B cell (primary cell): Measurements from ENCODE around the gene ATG16L1. TPM values are rescaled to one million over a fixed set of nuclear protein-coding genes. Genes with fewer than 3 reads are reported as not detected.

ENCODE experiments used
- ATAC-seq: fragments of 200-7000 bp; cut with Tn5 transposase; one replicate; pipeline ENCODE4 v1.10.0; 2021; ENCODE audit warnings: low read depth, mild to moderate bottlenecking, moderate number of reproducible peaks, moderate library complexity
- CTCF ChIA-PET: fragments of 350-600 bp; sonication (Branson Sonifier 250); formaldehyde crosslinking; loops from one replicate; lab custom pipeline; 2021; ENCODE audit warnings: antibody characterized with exemption, inconsistent platforms; lab: Charles Lee
- POLR2A ChIA-PET: fragments of 350-600 bp; sonication (Branson Sonifier 250); formaldehyde crosslinking; loops from one replicate; lab custom pipeline; 2021; ENCODE audit warnings: antibody characterized with exemption; lab: Charles Lee
- DNase-seq: peaks from one replicate; pipeline ENCODE4 v3.0.0; 2013
- H2AFZ ChIP-seq: 2 replicates; pipeline ENCODE4 v1.6.1; 2012; ENCODE audit warnings: mild to moderate bottlenecking, low read depth, low read length; ENCODE audit not compliant: insufficient read depth, poor library complexity, severe bottlenecking
- H3K27ac ChIP-seq, 2 donors: 1 replicate in 1 of 2; 2 replicates in 1 of 2; pipeline ENCODE4 v1.5.1; 2012 to 2013; ENCODE audit warnings: low read length in 2 of 2, mild to moderate bottlenecking in 2 of 2, moderate library complexity in 1 of 2
- H3K27me3 ChIP-seq, 4 experiments: fragments of 200-600 bp in 1 of 4; sonication (generic) in 1 of 4; replicated peaks in 1 of 4; 1 replicate in 2 of 4; 2 replicates in 2 of 4; pipeline versions ENCODE4 v1.6.1 to v1.7.0; 2013 to 2016; ENCODE audit warnings: low read length in 3 of 4, mild to moderate bottlenecking in 2 of 4, mixed read lengths in 1 of 4, moderate library complexity in 1 of 4; ENCODE audit not compliant: insufficient read depth in 4 of 4, control insufficient read depth in 3 of 4; ENCODE audit errors: control extremely low read depth in 1 of 4
- H3K36me3 ChIP-seq, 2 experiments: replicated peaks in 1 of 2; 1 replicate in 1 of 2; 2 replicates in 1 of 2; pipeline versions ENCODE4 v1.6.1 to v1.7.1; 2013; ENCODE audit warnings: low read length in 1 of 2; ENCODE audit not compliant: insufficient read depth in 2 of 2, control insufficient read depth in 1 of 2; ENCODE audit errors: control extremely low read depth in 1 of 2, extremely low read depth in 1 of 2
- H3K4me1 ChIP-seq, 2 donors: fragments of 200-600 bp in 1 of 2; sonication (generic) in 1 of 2; 1 replicate in 1 of 2; 2 replicates in 1 of 2; pipeline versions ENCODE4 v1.5.1 to v1.6.1; 2013 to 2017; ENCODE audit warnings: low read length in 2 of 2; ENCODE audit not compliant: control insufficient read depth in 2 of 2, insufficient read depth in 2 of 2
- H3K4me2 ChIP-seq: replicated peaks from 2 replicates; pipeline ENCODE3; 2012; ENCODE audit warnings: mild to moderate bottlenecking, low read depth, low read length; ENCODE audit not compliant: poor library complexity, severe bottlenecking
- H3K4me3 ChIP-seq, 5 experiments: fragments of 200-600 bp in 1 of 5; sonication (generic) in 1 of 5; 1 replicate in 3 of 5; 2 replicates in 2 of 5; pipeline versions ENCODE4 v1.5.1 to v1.7.0; 2011 to 2016; ENCODE audit warnings: low read length in 4 of 5, mild to moderate bottlenecking in 4 of 5, low read depth in 2 of 5, control low read depth in 1 of 5, moderate library complexity in 1 of 5; ENCODE audit not compliant: insufficient read depth in 1 of 5; ENCODE audit errors: control extremely low read depth in 1 of 5, extremely low read depth in 1 of 5
- H3K79me2 ChIP-seq: fragments of 200-600 bp; sonication (generic); one replicate; pipeline ENCODE4 v1.6.0; 2016; ENCODE audit warnings: low read length; ENCODE audit not compliant: control insufficient read depth, insufficient read depth
- H3K9ac ChIP-seq: fragments of 200-600 bp; sonication (generic); 2 replicates; pipeline ENCODE4 v1.6.1; 2017; ENCODE audit warnings: mild to moderate bottlenecking, low read length, moderate library complexity
- H3K9me3 ChIP-seq, 3 donors: one replicate each; pipeline versions ENCODE4 v1.6.1 to v1.7.1; 2013; ENCODE audit warnings: low read length in 2 of 3; ENCODE audit not compliant: control insufficient read depth in 2 of 3, insufficient read depth in 1 of 3; ENCODE audit errors: control extremely low read depth in 1 of 3
- H4K20me1 ChIP-seq: 2 replicates; pipeline ENCODE4 v1.6.0; 2012; ENCODE audit warnings: mild to moderate bottlenecking, low read length; ENCODE audit not compliant: insufficient read depth, control insufficient read depth, poor library complexity, severe bottlenecking
- H3K27ac Mint-ChIP-seq: one replicate; pipeline ENCODE4 v1.8.0; 2021; ENCODE audit warnings: mixed read lengths
- H3K27me3 Mint-ChIP-seq: one replicate; pipeline ENCODE4 v1.8.0; 2021; ENCODE audit warnings: mixed read lengths
- H3K4me1 Mint-ChIP-seq: one replicate; pipeline ENCODE4 v1.8.0; 2021; ENCODE audit warnings: mixed read lengths
- H3K4me3 Mint-ChIP-seq: one replicate; pipeline ENCODE4 v1.8.0; 2021; ENCODE audit warnings: mixed read lengths
- H3K9me3 Mint-ChIP-seq: one replicate; pipeline ENCODE4 v1.8.0; 2022; ENCODE audit warnings: mixed read lengths; ENCODE audit not compliant: insufficient read depth
- CTCF ChIP-seq: fragments of 200-600 bp; IDR thresholded peaks from one replicate; pipeline ENCODE4 v1.8.0; 2022; ENCODE audit warnings: antibody characterized with exemption, mild to moderate bottlenecking
- EZH2 ChIP-seq: IDR thresholded peaks from 2 replicates; pipeline ENCODE4 v1.6.1; 2012; ENCODE audit warnings: borderline replicate concordance, low read depth, mild to moderate bottlenecking, moderate library complexity, low read length; ENCODE audit not compliant: insufficient read depth, poor library complexity, severe bottlenecking
- WGBS: methylation state at CpG from one replicate; pipeline ENCODE4 v1.1.5; 2013; ENCODE audit warnings: missing lambda C conversion rate; ENCODE audit not compliant: insufficient coverage; 5-methylcytosine and 5-hydroxymethylcytosine counted together
- intact Hi-C: fragments of 100-400 bp; cut with micrococcal nuclease; formaldehyde crosslinking; loops from one replicate; pipeline ENCODE4 v1.10.0; 2022
- polyA plus RNA-seq: library from polyadenylated mRNA; depleted of rRNA; stranded (reverse); fragments of >200 nt; gene quantifications from 2 replicates; pipeline ENCODE4 v1.2.3, GENCODE V29; 2012
- total RNA-seq, 2 donors: library from RNA; stranded (reverse); fragments of 120-200 nt in 1 of 2; gene quantifications; 1 replicate in 1 of 2; 2 replicates in 1 of 2; pipeline versions ENCODE4 v1.2.3 to v1.2.4, GENCODE V29; 2013 to 2022

The ATG16L1 gene
- total and polyA plus RNA-seq, 2 donors (not counting 1 experiment from before 2014, with no cell fraction given): 25.7 to 69.9 TPM

- no peaks in the 10 kb centered on the region for H3K27me3 Mint-ChIP-seq
- 77% methylated on average over 4 of the region's 7 CpGs for WGBS
- POLR2A ChIA-PET: no interaction called here
These were observed 56.1 kb downstream of the ATG16L1 start, which contains the start of gene SAG for GRCh38 chr2:233307565-233307964. SAG (plus strand) TSS chr2:233307816; CDS start chr2:233309190, 1,374 bp downstream.

More at GRCh38 chr2:233307565-233307964, 56.1 kb downstream of the ATG16L1 start, which contains the start of gene SAG:
- H3K4me3 Mint-ChIP-seq: no peak within 1 kb of the TSS
- intact Hi-C loops: no loop called here
- no peak for ATAC-seq
- DNase-seq: no peak
- no peaks in the 10 kb centered on the region for H3K79me2 ChIP-seq
- no peak within 1 kb of the TSS for H3K27ac ChIP-seq
- TF ChIP-seq CTCF (no peak), EZH2 (no peak)
- H4K20me1 ChIP-seq: no peaks in the 10 kb centered on the region
- no peaks in the 10 kb centered on the region for H3K27me3 ChIP-seq
- peaks cover 24% of the 10 kb centered on the region for H3K4me1 Mint-ChIP-seq
- H3K9me3 Mint-ChIP-seq: no peaks in the 10 kb centered on the region
- CTCF ChIA-PET: interaction anchor here (0.8 to 1.5 kb wide), 3 partner anchors 56 to 136 kb away, joined by 3 to 4 read pairs (median 4); partner anchors contain the start of gene ATG16L1
- H2AFZ ChIP-seq: no peak within 1 kb of the TSS
- H3K27ac Mint-ChIP-seq: no peak within 1 kb of the TSS
- H3K4me1 ChIP-seq: peaks cover 12 to 22% of the 10 kb centered on the region in 2 donors
- no peak within 1 kb of the TSS for H3K9ac ChIP-seq
- peaks cover 0 to 4% (median 0%) of the 10 kb centered on the region in 3 donors for H3K9me3 ChIP-seq
- H3K4me3 ChIP-seq: no peak within 1 kb of the TSS
- H3K36me3 ChIP-seq: no peaks in the 10 kb centered on the region
- no peak within 1 kb of the TSS for H3K4me2 ChIP-seq
